SK-N-SH (cell line): ENCODE data around the gene ANLN. TPM values are rescaled to one million over a fixed set of nuclear protein-coding genes. Genes with fewer than 3 reads are reported as not detected.

Experiments
- CTCF ChIA-PET: fragments of 300-600, 350-600 bp; formaldehyde crosslinking; extraction: SDS; loops from one replicate; lab custom pipeline; 2021; lab: Yijun Ruan, JAX
- POLR2A ChIA-PET: fragments of 350-600 bp; sonication (Branson Sonifier 250); formaldehyde crosslinking; extraction: SDS; loops from one replicate; lab custom pipeline; 2020; ENCODE audit warnings: antibody characterized with exemption, inconsistent platforms; lab: Yijun Ruan, JAX
- DNase-seq: peaks from one replicate; pipeline ENCODE4 v3.0.0; 2012
- H2AFZ ChIP-seq: fragments of 200-600 bp; sonication (generic); 2 replicates; pipeline ENCODE4 v1.8.1; 2016; ENCODE audit warnings: antibody characterized with exemption, mild to moderate bottlenecking, low read depth
- H3F3A ChIP-seq: fragments of 200-600 bp; sonication (generic); replicated peaks from 2 replicates; pipeline ENCODE3; 2016; ENCODE audit warnings: antibody characterized with exemption, mild to moderate bottlenecking; ENCODE audit not compliant: insufficient read depth
- H3K27ac ChIP-seq, 2 experiments: fragments of 200-500 bp in 1 of 2; fragments of 200-600 bp in 1 of 2; sonication (Bioruptor generic) in 1 of 2; sonication (generic), shearing (Covaris generic) in 1 of 2; 2 replicates each; pipeline versions ENCODE4 v1.5.1 to v1.6.1; 2014 to 2016; ENCODE audit warnings: low read depth in 2 of 2, inconsistent platforms in 1 of 2, low read length in 1 of 2, mild to moderate bottlenecking in 1 of 2, mixed read lengths in 1 of 2
- H3K27me3 ChIP-seq: fragments of 200-600 bp; sonication (generic), shearing (Covaris generic); 2 replicates; pipeline ENCODE4 v1.6.1; 2016; ENCODE audit warnings: mixed run types; ENCODE audit not compliant: insufficient read depth
- H3K36me3 ChIP-seq, 2 experiments: fragments of 200-500 bp in 1 of 2; fragments of 200-600 bp in 1 of 2; sonication (Bioruptor generic) in 1 of 2; sonication (generic) in 1 of 2; replicated peaks in 1 of 2; 2 replicates each; pipeline versions ENCODE3 to v1.5.1; 2014 to 2016; ENCODE audit warnings: low read length in 1 of 2, mild to moderate bottlenecking in 1 of 2; ENCODE audit not compliant: insufficient read depth in 2 of 2, control insufficient read depth in 1 of 2
- H3K4me1 ChIP-seq, 2 experiments: fragments of 200-500 bp in 1 of 2; fragments of 200-600 bp in 1 of 2; sonication (Bioruptor generic) in 1 of 2; sonication (generic), shearing (Covaris generic) in 1 of 2; 2 replicates each; pipeline versions ENCODE4 v1.5.1 to v1.6.1; 2014 to 2016; ENCODE audit warnings: low read depth in 1 of 2, low read length in 1 of 2, mixed run types in 1 of 2; ENCODE audit not compliant: insufficient read depth in 2 of 2, control insufficient read depth in 1 of 2
- H3K4me2 ChIP-seq: fragments of 200-600 bp; sonication (generic), shearing (Covaris generic); 2 replicates; pipeline ENCODE4 v1.6.1; 2017; ENCODE audit warnings: mixed run types
- H3K4me3 ChIP-seq, 2 experiments: fragments of 200-500 bp in 1 of 2; fragments of 200-600 bp in 1 of 2; sonication (Bioruptor generic) in 1 of 2; sonication (generic), shearing (Covaris generic) in 1 of 2; 2 replicates each; pipeline versions ENCODE4 v1.5.1 to v1.8.1; 2014 to 2016; ENCODE audit warnings: low read depth in 2 of 2, inconsistent platforms in 1 of 2, low read length in 1 of 2, mild to moderate bottlenecking in 1 of 2, mixed read lengths in 1 of 2, moderate library complexity in 1 of 2
- H3K79me2 ChIP-seq: fragments of 200-600 bp; sonication (generic); 2 replicates; pipeline ENCODE4 v1.8.1; 2017; ENCODE audit warnings: mild to moderate bottlenecking; ENCODE audit not compliant: insufficient read depth
- H3K9ac ChIP-seq: fragments of 200-600 bp; sonication (generic); 2 replicates; pipeline ENCODE4 v1.6.1; 2017; ENCODE audit warnings: mixed run types
- H3K9me2 ChIP-seq: fragments of 200-600 bp; sonication (generic); 2 replicates; pipeline ENCODE4 v1.6.1; 2017; ENCODE audit warnings: mixed run types
- H3K9me3 ChIP-seq: fragments of 200-600 bp; sonication (generic); 2 replicates; pipeline ENCODE4 v1.6.1; 2017; ENCODE audit warnings: mixed run types, mild to moderate bottlenecking, moderate library complexity
- H4K20me1 ChIP-seq: fragments of 200-600 bp; sonication (generic); 2 replicates; pipeline ENCODE4 v1.6.1; 2017; ENCODE audit warnings: mild to moderate bottlenecking, mixed run types; ENCODE audit not compliant: insufficient read depth
- CHD2 ChIP-seq: fragments of 150-350 bp; IDR thresholded peaks from 2 replicates; pipeline ENCODE4 v1.6.1; 2018; ENCODE audit warnings: low read length; ENCODE audit not compliant: partially characterized antibody
- EZH2phosphoT487 ChIP-seq: fragments of 200-600 bp; sonication (generic); IDR thresholded peaks from 2 replicates; pipeline ENCODE4 v1.6.1; 2017; ENCODE audit warnings: low read depth, mixed run types, mild to moderate bottlenecking, antibody characterized with exemption, moderate library complexity, borderline replicate concordance
- FOXM1 ChIP-seq: IDR thresholded peaks from 2 replicates; pipeline ENCODE4 v1.4.0; 2012; ENCODE audit warnings: low read depth, mild to moderate bottlenecking
- GATA2 ChIP-seq: sonication (generic); formaldehyde crosslinking; IDR thresholded peaks from 2 replicates; pipeline ENCODE4 v1.5.0; 2020; ENCODE audit warnings: mild to moderate bottlenecking, missing genetic modification reagents
- NRF1 ChIP-seq: IDR thresholded peaks from 2 replicates; pipeline ENCODE4 v1.6.1; 2012; ENCODE audit warnings: low read depth, mild to moderate bottlenecking, low read length
- POLR2AphosphoS5 ChIP-seq: IDR thresholded peaks from 2 replicates; pipeline ENCODE4 v1.6.1; 2012; ENCODE audit warnings: low read depth, low read length
- RXRA ChIP-seq: IDR thresholded peaks from 2 replicates; pipeline ENCODE4 v1.4.0; 2012; ENCODE audit warnings: low read depth, mild to moderate bottlenecking, borderline replicate concordance
- WGBS: methylation state at CpG from one replicate; pipeline ENCODE4 v1.1.6; 2017; ENCODE audit warnings: low lambda C conversion rate; 5-methylcytosine and 5-hydroxymethylcytosine counted together
- polyA plus RNA-seq, 3 experiments: library from polyadenylated mRNA; depleted of rRNA; stranded (reverse); fragments of >200 nt; gene quantifications; 2 replicates each; pipeline ENCODE4 v1.2.3, GENCODE V29; 2012
- TF ChIP-seq, protein P1 (sequence below): IDR thresholded peaks from 2 replicates; pipeline ENCODE4 v1.4.0; 2012; ENCODE audit warnings: low read depth
- TF ChIP-seq, protein P2 (sequence below): fragments of 200-600 bp; sonication (generic); IDR thresholded peaks from 2 replicates; pipeline ENCODE4 v1.6.1; 2017; ENCODE audit warnings: antibody characterized with exemption, mild to moderate bottlenecking, moderate library complexity
- TF ChIP-seq, protein P3 (sequence below): IDR thresholded peaks from 2 replicates; pipeline ENCODE4; 2012
- TF ChIP-seq, protein P4 (sequence below): fragments of 150-350 bp; IDR thresholded peaks from 2 replicates; pipeline ENCODE4 v1.6.1; 2016; ENCODE audit warnings: mild to moderate bottlenecking, low read depth, low read length
- TF ChIP-seq, protein P5 (sequence below): IDR thresholded peaks from 2 replicates; pipeline ENCODE4 v1.4.0; 2012; ENCODE audit warnings: low read depth, borderline replicate concordance

ANLN gene
- polyA plus RNA-seq, 1 of the 3 experiments (the other 2 are of a cell fraction): 17.1 TPM

DNA sequence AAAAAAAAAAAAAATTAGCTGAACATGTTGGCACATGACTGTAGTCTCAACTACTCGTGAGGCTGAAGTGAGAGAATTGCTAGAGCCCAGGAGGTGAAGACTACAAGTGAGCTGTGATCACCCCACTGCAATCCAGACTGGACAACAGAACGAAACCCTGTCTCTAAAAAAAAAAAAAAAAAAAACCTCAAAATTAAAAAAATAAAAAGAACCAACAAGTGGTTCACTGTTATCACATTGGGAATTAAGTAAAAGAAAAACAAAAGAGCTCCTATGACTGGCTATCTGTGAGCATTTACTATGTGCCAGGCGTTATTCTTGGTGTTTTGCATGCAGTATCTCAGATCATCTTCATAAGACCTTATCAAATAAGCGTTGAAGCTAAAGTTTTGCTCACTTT lies 66.0 kb downstream of the ANLN start:
- Histone ChIP-seq H3K9me2 (no peaks in the 10 kb centered on the region), H3K27me3 (no peaks in the 10 kb centered on the region), H3K36me3 (peaks cover 36 to 46% of the 10 kb centered on the region in 2 experiments), H3K79me2 (no peaks in the 10 kb centered on the region), H3K9me3 (no peaks in the 10 kb centered on the region), H3K4me1 (no peaks in the 10 kb centered on the region; a peak in 1 of 4 replicates), H2AFZ (no peak overlapping the region), H3K9ac (no peak overlapping the region), H3K4me3 (no peak overlapping the region), H3K4me2 (no peak overlapping the region), H4K20me1 (no peaks in the 10 kb centered on the region), H3K27ac (no peak overlapping the region), H3F3A (peaks cover 40% of the 10 kb centered on the region)
- TF ChIP-seq, protein P1, sequence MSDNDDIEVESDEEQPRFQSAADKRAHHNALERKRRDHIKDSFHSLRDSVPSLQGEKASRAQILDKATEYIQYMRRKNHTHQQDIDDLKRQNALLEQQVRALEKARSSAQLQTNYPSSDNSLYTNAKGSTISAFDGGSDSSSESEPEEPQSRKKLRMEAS: no peak
- TF ChIP-seq POLR2AphosphoS5: no peak
- TF ChIP-seq NRF1: no peak
- TF ChIP-seq CHD2: no peak
- TF ChIP-seq FOXM1: no peak
- TF ChIP-seq, protein P2, sequence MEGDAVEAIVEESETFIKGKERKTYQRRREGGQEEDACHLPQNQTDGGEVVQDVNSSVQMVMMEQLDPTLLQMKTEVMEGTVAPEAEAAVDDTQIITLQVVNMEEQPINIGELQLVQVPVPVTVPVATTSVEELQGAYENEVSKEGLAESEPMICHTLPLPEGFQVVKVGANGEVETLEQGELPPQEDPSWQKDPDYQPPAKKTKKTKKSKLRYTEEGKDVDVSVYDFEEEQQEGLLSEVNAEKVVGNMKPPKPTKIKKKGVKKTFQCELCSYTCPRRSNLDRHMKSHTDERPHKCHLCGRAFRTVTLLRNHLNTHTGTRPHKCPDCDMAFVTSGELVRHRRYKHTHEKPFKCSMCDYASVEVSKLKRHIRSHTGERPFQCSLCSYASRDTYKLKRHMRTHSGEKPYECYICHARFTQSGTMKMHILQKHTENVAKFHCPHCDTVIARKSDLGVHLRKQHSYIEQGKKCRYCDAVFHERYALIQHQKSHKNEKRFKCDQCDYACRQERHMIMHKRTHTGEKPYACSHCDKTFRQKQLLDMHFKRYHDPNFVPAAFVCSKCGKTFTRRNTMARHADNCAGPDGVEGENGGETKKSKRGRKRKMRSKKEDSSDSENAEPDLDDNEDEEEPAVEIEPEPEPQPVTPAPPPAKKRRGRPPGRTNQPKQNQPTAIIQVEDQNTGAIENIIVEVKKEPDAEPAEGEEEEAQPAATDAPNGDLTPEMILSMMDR: no peak
- no peak for TF ChIP-seq GATA2
- TF ChIP-seq, protein P3, sequence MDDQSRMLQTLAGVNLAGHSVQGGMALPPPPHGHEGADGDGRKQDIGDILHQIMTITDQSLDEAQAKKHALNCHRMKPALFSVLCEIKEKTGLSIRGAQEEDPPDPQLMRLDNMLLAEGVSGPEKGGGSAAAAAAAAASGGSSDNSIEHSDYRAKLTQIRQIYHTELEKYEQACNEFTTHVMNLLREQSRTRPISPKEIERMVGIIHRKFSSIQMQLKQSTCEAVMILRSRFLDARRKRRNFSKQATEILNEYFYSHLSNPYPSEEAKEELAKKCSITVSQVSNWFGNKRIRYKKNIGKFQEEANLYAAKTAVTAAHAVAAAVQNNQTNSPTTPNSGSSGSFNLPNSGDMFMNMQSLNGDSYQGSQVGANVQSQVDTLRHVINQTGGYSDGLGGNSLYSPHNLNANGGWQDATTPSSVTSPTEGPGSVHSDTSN: no peak
- TF ChIP-seq, protein P4, sequence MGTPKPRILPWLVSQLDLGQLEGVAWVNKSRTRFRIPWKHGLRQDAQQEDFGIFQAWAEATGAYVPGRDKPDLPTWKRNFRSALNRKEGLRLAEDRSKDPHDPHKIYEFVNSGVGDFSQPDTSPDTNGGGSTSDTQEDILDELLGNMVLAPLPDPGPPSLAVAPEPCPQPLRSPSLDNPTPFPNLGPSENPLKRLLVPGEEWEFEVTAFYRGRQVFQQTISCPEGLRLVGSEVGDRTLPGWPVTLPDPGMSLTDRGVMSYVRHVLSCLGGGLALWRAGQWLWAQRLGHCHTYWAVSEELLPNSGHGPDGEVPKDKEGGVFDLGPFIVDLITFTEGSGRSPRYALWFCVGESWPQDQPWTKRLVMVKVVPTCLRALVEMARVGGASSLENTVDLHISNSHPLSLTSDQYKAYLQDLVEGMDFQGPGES: no peak
- TF ChIP-seq, protein P5, sequence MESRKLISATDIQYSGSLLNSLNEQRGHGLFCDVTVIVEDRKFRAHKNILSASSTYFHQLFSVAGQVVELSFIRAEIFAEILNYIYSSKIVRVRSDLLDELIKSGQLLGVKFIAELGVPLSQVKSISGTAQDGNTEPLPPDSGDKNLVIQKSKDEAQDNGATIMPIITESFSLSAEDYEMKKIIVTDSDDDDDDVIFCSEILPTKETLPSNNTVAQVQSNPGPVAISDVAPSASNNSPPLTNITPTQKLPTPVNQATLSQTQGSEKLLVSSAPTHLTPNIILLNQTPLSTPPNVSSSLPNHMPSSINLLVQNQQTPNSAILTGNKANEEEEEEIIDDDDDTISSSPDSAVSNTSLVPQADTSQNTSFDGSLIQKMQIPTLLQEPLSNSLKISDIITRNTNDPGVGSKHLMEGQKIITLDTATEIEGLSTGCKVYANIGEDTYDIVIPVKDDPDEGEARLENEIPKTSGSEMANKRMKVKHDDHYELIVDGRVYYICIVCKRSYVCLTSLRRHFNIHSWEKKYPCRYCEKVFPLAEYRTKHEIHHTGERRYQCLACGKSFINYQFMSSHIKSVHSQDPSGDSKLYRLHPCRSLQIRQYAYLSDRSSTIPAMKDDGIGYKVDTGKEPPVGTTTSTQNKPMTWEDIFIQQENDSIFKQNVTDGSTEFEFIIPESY: no peak
- TF ChIP-seq RXRA: no peak
- TF ChIP-seq EZH2phosphoT487: no peak
- 97% methylated on average over 4 of the region's 4 CpGs for WGBS
- DNase-seq: no peak
- POLR2A ChIA-PET: no interaction called here
- CTCF ChIA-PET: interaction anchor here (1.0 to 2.5 kb wide), 6 partner anchors 15 to 743 kb away, joined by 3 to 15 read pairs (median 4); a partner anchor contains a TSS
